ENCODE measurements around the gene RABL2A.
"Not testable (repeated sequence)": the region's sequence is repeated elsewhere in the genome, so short reads cannot be mapped to it uniquely, and the experiment has no call there.

DNA sequence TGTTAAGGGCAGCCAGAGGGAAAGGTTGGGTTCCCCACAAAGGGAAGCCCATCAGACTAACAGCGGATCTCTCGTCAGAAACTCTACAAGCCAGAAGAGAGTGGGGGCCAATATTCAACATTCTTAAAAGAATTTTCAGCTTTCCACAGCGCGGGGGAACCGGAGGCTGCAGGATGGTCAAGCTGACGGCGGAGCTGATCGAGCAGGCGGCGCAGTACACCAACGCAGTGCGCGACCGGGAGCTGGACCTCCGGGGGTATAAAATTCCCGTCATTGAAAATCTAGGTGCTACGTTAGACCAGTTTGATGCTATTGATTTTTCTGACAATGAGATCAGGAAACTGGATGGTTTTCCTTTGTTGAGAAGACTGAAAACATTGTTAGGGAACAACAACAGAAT is 30.7 kb downstream of the RABL2A start:
- TF ChIP-seq, protein P1, sequence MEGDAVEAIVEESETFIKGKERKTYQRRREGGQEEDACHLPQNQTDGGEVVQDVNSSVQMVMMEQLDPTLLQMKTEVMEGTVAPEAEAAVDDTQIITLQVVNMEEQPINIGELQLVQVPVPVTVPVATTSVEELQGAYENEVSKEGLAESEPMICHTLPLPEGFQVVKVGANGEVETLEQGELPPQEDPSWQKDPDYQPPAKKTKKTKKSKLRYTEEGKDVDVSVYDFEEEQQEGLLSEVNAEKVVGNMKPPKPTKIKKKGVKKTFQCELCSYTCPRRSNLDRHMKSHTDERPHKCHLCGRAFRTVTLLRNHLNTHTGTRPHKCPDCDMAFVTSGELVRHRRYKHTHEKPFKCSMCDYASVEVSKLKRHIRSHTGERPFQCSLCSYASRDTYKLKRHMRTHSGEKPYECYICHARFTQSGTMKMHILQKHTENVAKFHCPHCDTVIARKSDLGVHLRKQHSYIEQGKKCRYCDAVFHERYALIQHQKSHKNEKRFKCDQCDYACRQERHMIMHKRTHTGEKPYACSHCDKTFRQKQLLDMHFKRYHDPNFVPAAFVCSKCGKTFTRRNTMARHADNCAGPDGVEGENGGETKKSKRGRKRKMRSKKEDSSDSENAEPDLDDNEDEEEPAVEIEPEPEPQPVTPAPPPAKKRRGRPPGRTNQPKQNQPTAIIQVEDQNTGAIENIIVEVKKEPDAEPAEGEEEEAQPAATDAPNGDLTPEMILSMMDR (IDR thresholded peaks at IDR 0.05), result not testable (repeated sequence)
- not testable (repeated sequence) for TF ChIP-seq POLR2A (IDR thresholded peaks at IDR 0.05)

Data from vagina (tissue), 2 donors.